Measurements from ENCODE around the gene ZZZ3.

ZZZ3 gene

GRCh38 chr1:77672374-77672773 is 10.1 kb downstream of the ZZZ3 start:
- Histone ChIP-seq H3K27me3 (ENCODE audit: control insufficient read depth, insufficient read depth, low read length) (no peaks in the 10 kb centered on the region), H3K4me3 (ENCODE audit: low read depth, low read length) (no peak overlapping the region), H3K36me3 (ENCODE audit: control insufficient read depth, insufficient read depth, low read length) (no peaks in the 10 kb centered on the region), H3K27ac (no peak overlapping the region), H2AFZ (no peak overlapping the region), H3K9ac (no peak overlapping the region), H3K4me1 (no peaks in the 10 kb centered on the region), H3K79me2 (peaks cover 23% of the 10 kb centered on the region), H3K9me3 (ENCODE audit: control insufficient read depth, low read length) (no peaks in the 10 kb centered on the region), H3K4me2 (ENCODE audit: low read length) (no peak overlapping the region)
- TF ChIP-seq CTCF (IDR thresholded peaks at IDR 0.05): no peak

GRCh38 chr1:77671836-77672235 is 10.6 kb downstream of the ZZZ3 start:
- no peak for TF ChIP-seq CTCF (IDR thresholded peaks at IDR 0.05)
- H3K9me3 ChIP-seq (ENCODE audit: control insufficient read depth, low read length): no peaks in the 10 kb centered on the region

GRCh38 chr1:77670330-77670729 is 12.1 kb downstream of the ZZZ3 start:
- Histone ChIP-seq H2AFZ (no peak overlapping the region), H3K4me1 (no peaks in the 10 kb centered on the region)

More at GRCh38 chr1:77671836-77672235, 10.6 kb downstream of the ZZZ3 start:
- Histone ChIP-seq H3K36me3 (ENCODE audit: control insufficient read depth, insufficient read depth, low read length) (no peaks in the 10 kb centered on the region), H3K79me2 (peaks cover 23% of the 10 kb centered on the region), H3K27ac (no peak overlapping the region), H3K4me1 (no peaks in the 10 kb centered on the region), H3K4me2 (ENCODE audit: low read length) (no peak overlapping the region), H3K9ac (no peak overlapping the region), H3K27me3 (ENCODE audit: control insufficient read depth, insufficient read depth, low read length) (no peaks in the 10 kb centered on the region), H2AFZ (no peak overlapping the region), H3K4me3 (ENCODE audit: low read depth, low read length) (no peak overlapping the region)

GRCh38 chr1:77668924-77669449 is 13.5 kb downstream of the ZZZ3 start:
- H3K9ac ChIP-seq: no peak overlapping the region
- no peaks in the 10 kb centered on the region for H3K36me3 ChIP-seq (ENCODE audit: control insufficient read depth, insufficient read depth, low read length)
- no peak for TF ChIP-seq CTCF (IDR thresholded peaks at IDR 0.05)
- H3K9me3 ChIP-seq (ENCODE audit: control insufficient read depth, low read length): no peaks in the 10 kb centered on the region
- H3K79me2 ChIP-seq: peaks cover 26% of the 10 kb centered on the region
- no peaks in the 10 kb centered on the region for H3K27me3 ChIP-seq (ENCODE audit: control insufficient read depth, insufficient read depth, low read length)
- H3K4me1 ChIP-seq: peaks cover 4% of the 10 kb centered on the region
- no peak overlapping the region for H2AFZ ChIP-seq
- no peak overlapping the region for H3K27ac ChIP-seq
- H3K4me2 ChIP-seq (ENCODE audit: low read length): no peak overlapping the region
- no peak overlapping the region for H3K4me3 ChIP-seq (ENCODE audit: low read depth, low read length)

More at GRCh38 chr1:77670330-77670729, 12.1 kb downstream of the ZZZ3 start:
- H3K9me3 ChIP-seq (ENCODE audit: control insufficient read depth, low read length): no peaks in the 10 kb centered on the region
- H3K4me3 ChIP-seq (ENCODE audit: low read depth, low read length): no peak overlapping the region
- H3K9ac ChIP-seq: no peak overlapping the region
- H3K4me2 ChIP-seq (ENCODE audit: low read length): no peak overlapping the region
- peaks cover 27% of the 10 kb centered on the region for H3K79me2 ChIP-seq
- H3K27ac ChIP-seq: no peak overlapping the region
- TF ChIP-seq CTCF (IDR thresholded peaks at IDR 0.05): no peak
- H3K36me3 ChIP-seq (ENCODE audit: control insufficient read depth, insufficient read depth, low read length): no peaks in the 10 kb centered on the region
- H3K27me3 ChIP-seq (ENCODE audit: control insufficient read depth, insufficient read depth, low read length): no peaks in the 10 kb centered on the region

- no peaks in the 10 kb centered on the region for H3K9me3 ChIP-seq (ENCODE audit: control insufficient read depth, low read length)
- no peak overlapping the region for H2AFZ ChIP-seq
- no peak overlapping the region for H3K4me2 ChIP-seq (ENCODE audit: low read length)
- no peak overlapping the region for H3K9ac ChIP-seq
- H3K27me3 ChIP-seq (ENCODE audit: control insufficient read depth, insufficient read depth, low read length): no peaks in the 10 kb centered on the region
- H3K27ac ChIP-seq: no peak overlapping the region
- no peak overlapping the region for H3K4me3 ChIP-seq (ENCODE audit: low read depth, low read length)
- H3K36me3 ChIP-seq (ENCODE audit: control insufficient read depth, insufficient read depth, low read length): no peaks in the 10 kb centered on the region
- H3K79me2 ChIP-seq: peaks cover 31% of the 10 kb centered on the region
- TF ChIP-seq CTCF (IDR thresholded peaks at IDR 0.05): no peak
- H3K4me1 ChIP-seq: peaks cover 4% of the 10 kb centered on the region
Observed at GRCh38 chr1:77664939-77665516, 17.4 kb downstream of the ZZZ3 start.

Measured in parathyroid adenoma (tissue), 2 donors.